Measurements from ENCODE around the gene VTI1A. TPM values are rescaled to one million over a fixed set of nuclear protein-coding genes. Genes with fewer than 3 reads are reported as not detected.
"Not testable (repeated sequence)": the region's sequence is repeated elsewhere in the genome, so short reads cannot be mapped to it uniquely, and the experiment has no call there.

VTI1A gene
- total RNA-seq, 1 experiment from 2014 or later: 61.7 TPM

- Histone ChIP-seq H3K4me1 (ENCODE audit: low read length) (peaks cover 34% of the 10 kb centered on the region), H3K4me2 (ENCODE audit: low read depth, low read length, poor library complexity, severe bottlenecking) (no peak overlapping the region), H3K9me2 (replicated peaks; ENCODE audit: insufficient read depth, low read length) (no peaks in the 10 kb centered on the region), H3K9me3 (ENCODE audit: low read length) (no peaks in the 10 kb centered on the region), H3K27ac (ENCODE audit: low read length) (no peak overlapping the region), H3K27me3 (ENCODE audit: low read length) (no peaks in the 10 kb centered on the region), H3K4me3 (ENCODE audit: low read length) (no peak overlapping the region), H4K20me1 (ENCODE audit: insufficient read depth, low read depth, low read length) (no peaks in the 10 kb centered on the region), H3K9ac (ENCODE audit: low read length) (no peak overlapping the region), H2AFZ (ENCODE audit: low read length) (no peak overlapping the region), H3K79me2 (ENCODE audit: low read length) (no peaks in the 10 kb centered on the region), H3K36me3 (ENCODE audit: insufficient read depth, low read length) (no peaks in the 10 kb centered on the region)
- no peak for DNase-seq
These were observed 91.2 kb downstream of the VTI1A start for GRCh38 chr10:112538168-112538567.

- Histone ChIP-seq H3K4me1 (ENCODE audit: low read length) (peaks cover 22% of the 10 kb centered on the region), H3K36me3 (ENCODE audit: insufficient read depth, low read length) (no peaks in the 10 kb centered on the region), H3K4me2 (ENCODE audit: low read depth, low read length, poor library complexity, severe bottlenecking) (no peak overlapping the region), H3K27me3 (ENCODE audit: low read length) (no peaks in the 10 kb centered on the region), H3K27ac (ENCODE audit: low read length) (no peak overlapping the region), H2AFZ (ENCODE audit: low read length) (no peak overlapping the region), H3K9ac (ENCODE audit: low read length) (no peak overlapping the region), H3K9me3 (ENCODE audit: low read length) (no peaks in the 10 kb centered on the region), H3K79me2 (ENCODE audit: low read length) (0 out of 2 replicates have a peak, but pooled peaks cover under 1% of the 10 kb centered on the region), H3K9me2 (replicated peaks; ENCODE audit: insufficient read depth, low read length) (no peaks in the 10 kb centered on the region), H3K4me3 (ENCODE audit: low read length) (no peak overlapping the region), H4K20me1 (ENCODE audit: insufficient read depth, low read depth, low read length) (no peaks in the 10 kb centered on the region)
- no peak for DNase-seq
These were observed 92.3 kb downstream of the VTI1A start for GRCh38 chr10:112539340-112539739.

GRCh38 chr10:112542823-112543222 is 95.8 kb downstream of the VTI1A start:
- H3K9me3 ChIP-seq (ENCODE audit: low read length); DNase-seq; H3K27ac ChIP-seq (ENCODE audit: low read length); H3K36me3 ChIP-seq (ENCODE audit: insufficient read depth, low read length); H3K9me2 ChIP-seq (replicated peaks; ENCODE audit: insufficient read depth, low read length); H3K9ac ChIP-seq (ENCODE audit: low read length); H3K4me2 ChIP-seq (ENCODE audit: low read depth, low read length, poor library complexity, severe bottlenecking); H4K20me1 ChIP-seq (ENCODE audit: insufficient read depth, low read depth, low read length); H3K79me2 ChIP-seq (ENCODE audit: low read length); H3K27me3 ChIP-seq (ENCODE audit: low read length); H2AFZ ChIP-seq (ENCODE audit: low read length); H3K4me3 ChIP-seq (ENCODE audit: low read length): not testable (repeated sequence)
- H3K4me1 ChIP-seq (ENCODE audit: low read length): peaks cover 17% of the 10 kb centered on the region

GRCh38 chr10:112546474-112546873 is 99.5 kb downstream of the VTI1A start:
- no peak for DNase-seq
- no peaks in the 10 kb centered on the region for H3K27me3 ChIP-seq (ENCODE audit: low read length)
- peaks cover 10% of the 10 kb centered on the region for H3K4me1 ChIP-seq (ENCODE audit: low read length)
- peak overlapping the region; percentile 35 for H3K4me2 ChIP-seq (ENCODE audit: low read depth, low read length, poor library complexity, severe bottlenecking)
- H3K4me3 ChIP-seq (ENCODE audit: low read length): no peak overlapping the region
- H3K9ac ChIP-seq (ENCODE audit: low read length): no peak overlapping the region
- H3K9me2 ChIP-seq (replicated peaks; ENCODE audit: insufficient read depth, low read length): no peaks in the 10 kb centered on the region
- H3K79me2 ChIP-seq (ENCODE audit: low read length): peaks cover 6% of the 10 kb centered on the region; the same call in 1 of the 2 replicates
- H3K27ac ChIP-seq (ENCODE audit: low read length): no peak overlapping the region
- H2AFZ ChIP-seq (ENCODE audit: low read length): no peak overlapping the region
- no peaks in the 10 kb centered on the region for H3K36me3 ChIP-seq (ENCODE audit: insufficient read depth, low read length)
- no peaks in the 10 kb centered on the region for H3K9me3 ChIP-seq (ENCODE audit: low read length)
- H4K20me1 ChIP-seq (ENCODE audit: insufficient read depth, low read depth, low read length): no peaks in the 10 kb centered on the region

- no peak overlapping the region for H3K4me2 ChIP-seq (ENCODE audit: low read depth, low read length, poor library complexity, severe bottlenecking)
- no peaks in the 10 kb centered on the region for H3K27me3 ChIP-seq (ENCODE audit: low read length)
- peaks cover 6% of the 10 kb centered on the region; the same call in 1 of the 2 replicates for H3K79me2 ChIP-seq (ENCODE audit: low read length)
- no peak overlapping the region for H3K27ac ChIP-seq (ENCODE audit: low read length)
- H3K36me3 ChIP-seq (ENCODE audit: insufficient read depth, low read length): no peaks in the 10 kb centered on the region
- no peaks in the 10 kb centered on the region for H3K9me3 ChIP-seq (ENCODE audit: low read length)
- no peak overlapping the region for H2AFZ ChIP-seq (ENCODE audit: low read length)
- H3K4me3 ChIP-seq (ENCODE audit: low read length): no peak overlapping the region
- DNase-seq: no peak
- peaks cover 10% of the 10 kb centered on the region for H3K4me1 ChIP-seq (ENCODE audit: low read length)
- no peak overlapping the region for H3K9ac ChIP-seq (ENCODE audit: low read length)
- no peaks in the 10 kb centered on the region for H3K9me2 ChIP-seq (replicated peaks; ENCODE audit: insufficient read depth, low read length)
- no peaks in the 10 kb centered on the region for H4K20me1 ChIP-seq (ENCODE audit: insufficient read depth, low read depth, low read length)
These were observed 101.7 kb downstream of the VTI1A start for GRCh38 chr10:112548535-112549276.

GRCh38 chr10:112552593-112553110 is 105.6 kb downstream of the VTI1A start:
- H3K4me3 ChIP-seq (ENCODE audit: low read length): no peak overlapping the region

GRCh38 chr10:112553315-112553714 is 106.3 kb downstream of the VTI1A start:
- H3K36me3 ChIP-seq (ENCODE audit: insufficient read depth, low read length): no peaks in the 10 kb centered on the region
- no peaks in the 10 kb centered on the region for H4K20me1 ChIP-seq (ENCODE audit: insufficient read depth, low read depth, low read length)
- H3K9ac ChIP-seq (ENCODE audit: low read length): no peak overlapping the region
- no peaks in the 10 kb centered on the region for H3K79me2 ChIP-seq (ENCODE audit: low read length)
- no peak for DNase-seq
- H3K9me3 ChIP-seq (ENCODE audit: low read length): no peaks in the 10 kb centered on the region
- no peaks in the 10 kb centered on the region for H3K9me2 ChIP-seq (replicated peaks; ENCODE audit: insufficient read depth, low read length)
- H3K27me3 ChIP-seq (ENCODE audit: low read length): no peaks in the 10 kb centered on the region
- H3K4me3 ChIP-seq (ENCODE audit: low read length): no peak overlapping the region
- H3K27ac ChIP-seq (ENCODE audit: low read length): no peak overlapping the region
- H2AFZ ChIP-seq (ENCODE audit: low read length): no peak overlapping the region
- no peak overlapping the region for H3K4me2 ChIP-seq (ENCODE audit: low read depth, low read length, poor library complexity, severe bottlenecking)
- H3K4me1 ChIP-seq (ENCODE audit: low read length): no peaks in the 10 kb centered on the region; the same call in 1 of the 2 replicates

More at GRCh38 chr10:112552593-112553110, 105.6 kb downstream of the VTI1A start:
- H3K27me3 ChIP-seq (ENCODE audit: low read length): no peaks in the 10 kb centered on the region
- no peak overlapping the region for H3K9ac ChIP-seq (ENCODE audit: low read length)
- no peak overlapping the region for H3K4me2 ChIP-seq (ENCODE audit: low read depth, low read length, poor library complexity, severe bottlenecking)
- H3K36me3 ChIP-seq (ENCODE audit: insufficient read depth, low read length): no peaks in the 10 kb centered on the region
- no peak overlapping the region for H3K27ac ChIP-seq (ENCODE audit: low read length)
- no peaks in the 10 kb centered on the region for H4K20me1 ChIP-seq (ENCODE audit: insufficient read depth, low read depth, low read length)
- no peaks in the 10 kb centered on the region for H3K79me2 ChIP-seq (ENCODE audit: low read length)
- no peaks in the 10 kb centered on the region; the same call in 1 of the 2 replicates for H3K4me1 ChIP-seq (ENCODE audit: low read length)
- H3K9me2 ChIP-seq (replicated peaks; ENCODE audit: insufficient read depth, low read length): no peaks in the 10 kb centered on the region
- H3K9me3 ChIP-seq (ENCODE audit: low read length): no peaks in the 10 kb centered on the region
- no peak for DNase-seq
- H2AFZ ChIP-seq (ENCODE audit: low read length): no peak overlapping the region

- no peak overlapping the region for H3K4me2 ChIP-seq (ENCODE audit: low read depth, low read length, poor library complexity, severe bottlenecking)
- no peak overlapping the region for H3K27ac ChIP-seq (ENCODE audit: low read length)
- H2AFZ ChIP-seq (ENCODE audit: low read length): no peak overlapping the region
- H3K9me3 ChIP-seq (ENCODE audit: low read length): no peaks in the 10 kb centered on the region
- H3K9me2 ChIP-seq (replicated peaks; ENCODE audit: insufficient read depth, low read length): no peaks in the 10 kb centered on the region
- H3K4me3 ChIP-seq (ENCODE audit: low read length): no peak overlapping the region
- no peak for DNase-seq
- H3K27me3 ChIP-seq (ENCODE audit: low read length): no peaks in the 10 kb centered on the region
- H3K36me3 ChIP-seq (ENCODE audit: insufficient read depth, low read length): no peaks in the 10 kb centered on the region
- no peaks in the 10 kb centered on the region; the same call in 1 of the 2 replicates for H3K4me1 ChIP-seq (ENCODE audit: low read length)
- H4K20me1 ChIP-seq (ENCODE audit: insufficient read depth, low read depth, low read length): no peaks in the 10 kb centered on the region
- H3K79me2 ChIP-seq (ENCODE audit: low read length): no peaks in the 10 kb centered on the region
- no peak overlapping the region for H3K9ac ChIP-seq (ENCODE audit: low read length)
These were observed 107.2 kb downstream of the VTI1A start for GRCh38 chr10:112554263-112554662.
